IMR-90 (cell line): ENCODE measurements around the gene DLGAP4. TPM values are rescaled to one million over a fixed set of nuclear protein-coding genes. Genes with fewer than 3 reads are reported as not detected.

Source experiments
- ATAC-seq: fragments of 200-7000 bp; cut with Tn5 transposase; 2 replicates; pipeline ENCODE4 v1.9.1; 2020; ENCODE audit warnings: low read depth, mild to moderate bottlenecking, moderate library complexity
- BruUV-seq: library from RNA; stranded (reverse); fragments of 400-500 nt; replicated peaks from 2 replicates; lab custom pipeline; 2021; lab: Mats Ljungman, UMichigan
- CTCF ChIA-PET: fragments of 300-600 bp; formaldehyde crosslinking; extraction: SDS; loops from one replicate; lab custom pipeline; 2021; ENCODE audit warnings: antibody characterized with exemption; lab: Yijun Ruan, JAX
- POLR2A ChIA-PET: fragments of 300-600 bp; sonication (Branson Sonifier 250); formaldehyde crosslinking; loops from one replicate; lab custom pipeline; 2022; ENCODE audit warnings: antibody characterized with exemption; ENCODE audit not compliant: unreplicated experiment; lab: Charles Lee
- DNase-seq: peaks from one replicate; pipeline ENCODE4 v3.0.0; 2013
- H2AFZ ChIP-seq: replicated peaks from 2 replicates; pipeline ENCODE3; 2013; ENCODE audit warnings: low read length, mild to moderate bottlenecking; ENCODE audit not compliant: poor library complexity
- H2AK5ac ChIP-seq: 2 replicates; pipeline ENCODE4 v1.6.1; 2013; ENCODE audit warnings: low read depth, low read length, inconsistent platforms
- H2AK9ac ChIP-seq: replicated peaks from 2 replicates; pipeline ENCODE3; 2013; ENCODE audit warnings: mild to moderate bottlenecking, low read depth, low read length, moderate library complexity; ENCODE audit not compliant: poor library complexity
- H2BK120ac ChIP-seq: 2 replicates; pipeline ENCODE4 v1.6.1; 2013; ENCODE audit warnings: low read depth, low read length, inconsistent platforms
- H2BK15ac ChIP-seq: 3 replicates; pipeline ENCODE4 v1.6.1; 2013; ENCODE audit warnings: low read depth, low read length, inconsistent platforms
- H2BK20ac ChIP-seq: 2 replicates; pipeline ENCODE4 v1.6.1; 2013; ENCODE audit warnings: low read depth, mild to moderate bottlenecking, inconsistent platforms, low read length, moderate library complexity
- H2BK5ac ChIP-seq: 2 replicates; pipeline ENCODE4 v1.6.1; 2013; ENCODE audit warnings: mild to moderate bottlenecking, low read depth, low read length, inconsistent platforms; ENCODE audit not compliant: poor library complexity, severe bottlenecking
- H3K14ac ChIP-seq: replicated peaks from 2 replicates; pipeline ENCODE4 v1.6.1; 2013; ENCODE audit warnings: low read depth, low read length, inconsistent platforms
- H3K18ac ChIP-seq: 2 replicates; pipeline ENCODE4 v1.6.1; 2013; ENCODE audit warnings: low read depth, low read length, control low read depth
- H3K23ac ChIP-seq: 2 replicates; pipeline ENCODE4 v1.6.1; 2013; ENCODE audit warnings: low read depth, low read length, inconsistent platforms
- H3K27ac ChIP-seq: 2 replicates; pipeline ENCODE4 v1.5.1; 2013; ENCODE audit warnings: mild to moderate bottlenecking, control low read depth, low read length; ENCODE audit not compliant: insufficient read depth
- H3K27me3 ChIP-seq: 2 replicates; pipeline ENCODE4 v1.6.1; 2013; ENCODE audit warnings: low read length; ENCODE audit not compliant: control insufficient read depth, insufficient read depth
- H3K36me3 ChIP-seq: 2 replicates; pipeline ENCODE4 v1.6.1; 2013; ENCODE audit warnings: low read length, mixed read lengths; ENCODE audit not compliant: control insufficient read depth, insufficient read depth
- H3K4ac ChIP-seq: 2 replicates; pipeline ENCODE4 v1.6.1; 2013; ENCODE audit warnings: low read depth, low read length, inconsistent platforms
- H3K4me1 ChIP-seq: 2 replicates; pipeline ENCODE4 v1.6.1; 2013; ENCODE audit warnings: low read length, mixed read lengths; ENCODE audit not compliant: control insufficient read depth, insufficient read depth
- H3K4me2 ChIP-seq: 2 replicates; pipeline ENCODE4 v1.6.1; 2013; ENCODE audit warnings: low read depth, mild to moderate bottlenecking, control low read depth, low read length, moderate library complexity
- H3K4me3 ChIP-seq: 2 replicates; pipeline ENCODE4 v1.5.1; 2013; ENCODE audit warnings: low read depth, mild to moderate bottlenecking, control low read depth, low read length, moderate library complexity; ENCODE audit not compliant: insufficient read depth
- H3K56ac ChIP-seq: 2 replicates; pipeline ENCODE4 v1.6.1; 2013; ENCODE audit warnings: low read length, inconsistent platforms; ENCODE audit not compliant: insufficient read depth; ENCODE audit errors: extremely low read depth
- H3K79me1 ChIP-seq, 2 experiments: 2 replicates each; pipeline ENCODE4 v1.6.1; 2013; ENCODE audit warnings: low read length in 2 of 2, inconsistent platforms in 1 of 2, low read depth in 1 of 2
- H3K9ac ChIP-seq: 2 replicates; pipeline ENCODE4 v1.6.1; 2013; ENCODE audit warnings: low read depth, low read length, control low read depth
- H3K9me1 ChIP-seq: 2 replicates; pipeline ENCODE4 v1.6.1; 2013; ENCODE audit warnings: low read length, inconsistent platforms; ENCODE audit not compliant: insufficient read depth
- H3K9me3 ChIP-seq: 2 replicates; pipeline ENCODE4 v1.6.1; 2013; ENCODE audit warnings: low read length; ENCODE audit not compliant: control insufficient read depth, insufficient read depth
- H4K20me1 ChIP-seq: 2 replicates; pipeline ENCODE4 v1.6.1; 2013; ENCODE audit warnings: low read length, inconsistent platforms; ENCODE audit not compliant: insufficient read depth
- H4K5ac ChIP-seq: 2 replicates; pipeline ENCODE4 v1.6.1; 2013; ENCODE audit warnings: mild to moderate bottlenecking, low read depth, low read length, control low read depth
- H4K8ac ChIP-seq, 2 experiments: 2 replicates each; pipeline ENCODE4 v1.6.1; 2013; ENCODE audit warnings: low read depth in 2 of 2, low read length in 2 of 2, control low read depth in 1 of 2, inconsistent platforms in 1 of 2
- H4K91ac ChIP-seq: 2 replicates; pipeline ENCODE4 v1.6.1; 2013; ENCODE audit warnings: low read depth, low read length, inconsistent platforms; ENCODE audit not compliant: insufficient read depth
- BHLHE40 ChIP-seq: fragments of 150-350 bp; IDR thresholded peaks from 2 replicates; pipeline ENCODE4 v1.6.1; 2016; ENCODE audit warnings: mild to moderate bottlenecking, low read depth, low read length
- CEBPB ChIP-seq: IDR thresholded peaks from 2 replicates; pipeline ENCODE4 v1.6.1; 2012; ENCODE audit warnings: low read depth, low read length, improper control_type of control experiment
- CHD1 ChIP-seq: IDR thresholded peaks from 2 replicates; pipeline ENCODE4 v1.6.1; 2012; ENCODE audit warnings: low read depth, low read length, improper control_type of control experiment
- FOS ChIP-seq: fragments of 150-350 bp; IDR thresholded peaks from 2 replicates; pipeline ENCODE4 v1.6.1; 2016; ENCODE audit warnings: low read depth, low read length
- MAFK ChIP-seq: IDR thresholded peaks from 2 replicates; pipeline ENCODE4 v1.6.1; 2012; ENCODE audit warnings: low read depth, low read length, improper control_type of control experiment
- MAZ ChIP-seq: IDR thresholded peaks from 2 replicates; pipeline ENCODE4 v1.6.1; 2012; ENCODE audit warnings: low read depth, mild to moderate bottlenecking, low read length, improper control_type of control experiment, moderate library complexity, borderline replicate concordance
- MXI1 ChIP-seq: IDR thresholded peaks from 2 replicates; pipeline ENCODE4 v1.6.1; 2012; ENCODE audit warnings: low read depth, mild to moderate bottlenecking, low read length, moderate library complexity, borderline replicate concordance
- NFE2L2 ChIP-seq: fragments of 150-350 bp; IDR thresholded peaks from 2 replicates; pipeline ENCODE4 v1.6.1; 2016; ENCODE audit warnings: low read depth, mild to moderate bottlenecking, low read length
- POLR2A ChIP-seq: IDR thresholded peaks from 2 replicates; pipeline ENCODE4 v1.6.1; 2012; ENCODE audit warnings: mild to moderate bottlenecking, low read depth, low read length
- RAD21 ChIP-seq: IDR thresholded peaks from 2 replicates; pipeline ENCODE4 v1.6.1; 2012; ENCODE audit warnings: low read length, improper control_type of control experiment
- RCOR1 ChIP-seq: IDR thresholded peaks from 2 replicates; pipeline ENCODE4 v1.6.1; 2012; ENCODE audit warnings: mild to moderate bottlenecking, low read length, improper control_type of control experiment; ENCODE audit not compliant: insufficient replicate concordance
- RFX5 ChIP-seq: IDR thresholded peaks from 2 replicates; pipeline ENCODE4 v1.8.0; 2012; ENCODE audit warnings: low read depth, mild to moderate bottlenecking, low read length, moderate library complexity
- SMC3 ChIP-seq: fragments of 150-350 bp; IDR thresholded peaks from 2 replicates; pipeline ENCODE4 v1.6.1; 2016; ENCODE audit warnings: low read depth, mild to moderate bottlenecking, antibody characterized with exemption, low read length, moderate library complexity
- WGBS, 2 experiments: methylation state at CpG; one replicate each; pipeline versions ENCODE4 v1.1.5 to v1.1.7; 2013; ENCODE audit warnings: missing lambda C conversion rate in 2 of 2; ENCODE audit not compliant: insufficient read length in 1 of 2; ENCODE audit errors: extremely low coverage in 2 of 2; 5-methylcytosine and 5-hydroxymethylcytosine counted together
- dilution Hi-C: fragments of 300-500 bp; cut with HindIII; formaldehyde crosslinking; loops from one replicate; pipeline ENCODE4 v1.14.3; 2018; ENCODE audit warnings: low sequenced_read_pairs; ENCODE audit not compliant: unreplicated experiment
- in situ Hi-C: fragments of 300-500 bp; cut with MboI; formaldehyde crosslinking; loops from 3 replicates; pipeline ENCODE4 v1.14.3; 2019; ENCODE audit warnings: low sequenced_read_pairs, inconsistent platforms, mixed read lengths
- intact Hi-C: fragments of 100-400 bp; cut with micrococcal nuclease; formaldehyde crosslinking; loops from 2 replicates; pipeline ENCODE4 v1.10.0; 2022
- polyA plus RNA-seq, 3 experiments: library from polyadenylated mRNA; depleted of rRNA; stranded (reverse); fragments of >200 nt; gene quantifications; 2 replicates each; pipeline ENCODE4 v1.2.3, GENCODE V29; 2012; ENCODE audit warnings: low replicate concordance in 1 of 3
- total RNA-seq: library from RNA; depleted of rRNA; stranded (reverse); fragments of >200 nt; gene quantifications from 2 replicates; pipeline ENCODE4 v1.2.3, GENCODE V29; 2012
- TF ChIP-seq, protein P1 (sequence below): conservative IDR thresholded peaks from 2 replicates; pipeline ENCODE4 v1.5.1; 2012; ENCODE audit warnings: mild to moderate bottlenecking, low read depth, low read length, improper control_type of control experiment
- TF ChIP-seq, protein P2 (sequence below): fragments of 150-350 bp; IDR thresholded peaks from 2 replicates; pipeline ENCODE4 v1.6.1; 2017; ENCODE audit warnings: mild to moderate bottlenecking, antibody characterized with exemption, low read length, low read depth
- TF ChIP-seq, protein P3 (sequence below): fragments of 150-350 bp; IDR thresholded peaks from 2 replicates; pipeline ENCODE4 v1.6.1; 2016; ENCODE audit warnings: low read depth, mild to moderate bottlenecking, low read length, moderate library complexity, borderline replicate concordance

Gene DLGAP4
- total and polyA plus RNA-seq, 2 of the 4 experiments (the other 2 are of a cell fraction) = 32.3 to 73.2 TPM

DNA sequence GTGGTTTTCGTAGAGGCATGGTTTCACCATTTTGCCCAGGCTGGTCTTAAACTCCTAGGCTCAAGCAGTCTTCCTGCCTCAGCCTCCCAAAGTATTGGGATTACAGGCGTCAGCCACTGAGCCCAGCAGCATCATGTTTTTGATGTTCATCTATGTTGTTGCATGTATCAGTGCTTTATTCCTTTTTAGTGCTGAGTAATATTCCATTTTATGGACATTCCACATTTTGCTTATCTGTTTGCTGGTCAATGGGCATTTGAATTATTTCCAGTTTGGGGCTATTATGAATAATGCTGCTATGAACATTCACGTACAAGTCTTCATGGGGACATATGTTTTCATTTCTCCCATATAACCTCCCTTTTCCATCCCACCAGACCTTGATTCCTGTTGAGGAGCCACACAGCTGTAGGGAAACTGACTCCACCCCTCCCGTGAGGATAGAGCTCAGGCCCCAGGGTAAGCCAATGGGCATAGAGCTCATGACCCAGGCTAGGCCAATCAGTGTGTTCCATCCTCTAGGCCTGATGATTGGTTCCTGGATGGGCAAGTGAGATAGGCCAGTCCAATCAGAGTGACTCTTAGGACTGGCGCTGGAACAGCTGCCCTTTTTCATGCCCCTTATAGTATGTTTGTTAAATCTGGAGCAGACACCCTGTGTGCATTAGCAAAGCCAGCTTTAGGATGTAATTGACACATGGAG is 49.5 kb downstream of the DLGAP4 start:
- dilution Hi-C loops (no loop called here), intact Hi-C loops (no loop called here), in situ Hi-C loops (no loop called here)
- Histone ChIP-seq H3K4me3 (no peak overlapping the region), H3K14ac (no peak overlapping the region), H2AFZ (no peak overlapping the region), H3K9me3 (no peaks in the 10 kb centered on the region), H3K23ac (no peak overlapping the region), H3K4ac (no peak overlapping the region), H2BK120ac (no peak overlapping the region), H3K4me1 (no peaks in the 10 kb centered on the region), H2AK5ac (no peak overlapping the region), H3K27ac (no peak overlapping the region), H4K8ac (no peak overlapping the region), H2BK5ac (no peak overlapping the region), H3K79me1 (no peaks in the 10 kb centered on the region), H2BK15ac (no peak overlapping the region), H3K4me2 (no peak overlapping the region), H3K18ac (no peak overlapping the region), H3K36me3 (no peaks in the 10 kb centered on the region), H4K20me1 (no peaks in the 10 kb centered on the region), H2AK9ac (no peak overlapping the region), H3K56ac (no peak overlapping the region), H3K9me1 (no peaks in the 10 kb centered on the region), H3K9ac (no peak overlapping the region), H3K27me3 (peaks cover 10% of the 10 kb centered on the region; the same call in 1 of the 2 replicates), H2BK20ac (no peak overlapping the region), H4K91ac (no peak overlapping the region), H4K5ac (no peak overlapping the region)
- ATAC-seq (no peak), DNase-seq (no peak)
- TF ChIP-seq NFE2L2 = no peak
- TF ChIP-seq, protein P1, sequence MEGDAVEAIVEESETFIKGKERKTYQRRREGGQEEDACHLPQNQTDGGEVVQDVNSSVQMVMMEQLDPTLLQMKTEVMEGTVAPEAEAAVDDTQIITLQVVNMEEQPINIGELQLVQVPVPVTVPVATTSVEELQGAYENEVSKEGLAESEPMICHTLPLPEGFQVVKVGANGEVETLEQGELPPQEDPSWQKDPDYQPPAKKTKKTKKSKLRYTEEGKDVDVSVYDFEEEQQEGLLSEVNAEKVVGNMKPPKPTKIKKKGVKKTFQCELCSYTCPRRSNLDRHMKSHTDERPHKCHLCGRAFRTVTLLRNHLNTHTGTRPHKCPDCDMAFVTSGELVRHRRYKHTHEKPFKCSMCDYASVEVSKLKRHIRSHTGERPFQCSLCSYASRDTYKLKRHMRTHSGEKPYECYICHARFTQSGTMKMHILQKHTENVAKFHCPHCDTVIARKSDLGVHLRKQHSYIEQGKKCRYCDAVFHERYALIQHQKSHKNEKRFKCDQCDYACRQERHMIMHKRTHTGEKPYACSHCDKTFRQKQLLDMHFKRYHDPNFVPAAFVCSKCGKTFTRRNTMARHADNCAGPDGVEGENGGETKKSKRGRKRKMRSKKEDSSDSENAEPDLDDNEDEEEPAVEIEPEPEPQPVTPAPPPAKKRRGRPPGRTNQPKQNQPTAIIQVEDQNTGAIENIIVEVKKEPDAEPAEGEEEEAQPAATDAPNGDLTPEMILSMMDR = no peak
- TF ChIP-seq, protein P2, sequence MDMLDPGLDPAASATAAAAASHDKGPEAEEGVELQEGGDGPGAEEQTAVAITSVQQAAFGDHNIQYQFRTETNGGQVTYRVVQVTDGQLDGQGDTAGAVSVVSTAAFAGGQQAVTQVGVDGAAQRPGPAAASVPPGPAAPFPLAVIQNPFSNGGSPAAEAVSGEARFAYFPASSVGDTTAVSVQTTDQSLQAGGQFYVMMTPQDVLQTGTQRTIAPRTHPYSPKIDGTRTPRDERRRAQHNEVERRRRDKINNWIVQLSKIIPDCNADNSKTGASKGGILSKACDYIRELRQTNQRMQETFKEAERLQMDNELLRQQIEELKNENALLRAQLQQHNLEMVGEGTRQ = no peak
- TF ChIP-seq RAD21 = no peak
- no peak for TF ChIP-seq RCOR1
- TF ChIP-seq, protein P3, sequence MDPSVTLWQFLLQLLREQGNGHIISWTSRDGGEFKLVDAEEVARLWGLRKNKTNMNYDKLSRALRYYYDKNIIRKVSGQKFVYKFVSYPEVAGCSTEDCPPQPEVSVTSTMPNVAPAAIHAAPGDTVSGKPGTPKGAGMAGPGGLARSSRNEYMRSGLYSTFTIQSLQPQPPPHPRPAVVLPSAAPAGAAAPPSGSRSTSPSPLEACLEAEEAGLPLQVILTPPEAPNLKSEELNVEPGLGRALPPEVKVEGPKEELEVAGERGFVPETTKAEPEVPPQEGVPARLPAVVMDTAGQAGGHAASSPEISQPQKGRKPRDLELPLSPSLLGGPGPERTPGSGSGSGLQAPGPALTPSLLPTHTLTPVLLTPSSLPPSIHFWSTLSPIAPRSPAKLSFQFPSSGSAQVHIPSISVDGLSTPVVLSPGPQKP = no peak
- TF ChIP-seq POLR2A = no peak
- TF ChIP-seq CHD1 = no peak
- no peak for TF ChIP-seq SMC3
- no peak for TF ChIP-seq FOS
- no peak for TF ChIP-seq MAFK
- TF ChIP-seq BHLHE40 = no peak
- no peak for TF ChIP-seq MXI1
- no peak for TF ChIP-seq MAZ
- no peak for TF ChIP-seq CEBPB
- no peak for TF ChIP-seq RFX5
- no TSS peak for BruUV-seq
- ChIA-PET CTCF (no interaction called here), POLR2A (no interaction called here)
- WGBS, 2 experiments = no CpG with 5 or more reads among the region's 5 CpGs
